Fibroblast of lung (primary cell): ENCODE data around the gene NUP214.

Experiments
- EZH2 ChIP-seq: IDR thresholded peaks from 2 replicates; pipeline ENCODE4 v1.5.1; 2012; ENCODE audit warnings: low read length, control low read depth, mild to moderate bottlenecking; ENCODE audit errors: missing control alignments
- TF ChIP-seq, protein P1 (sequence below), 2 donors: IDR thresholded peaks in 1 of 2; conservative IDR thresholded peaks in 1 of 2; 1 replicate in 1 of 2; 2 replicates in 1 of 2; pipeline ENCODE4 v1.5.1; 2011 to 2012; ENCODE audit warnings: low read length in 2 of 2, control low read depth in 1 of 2, inconsistent platforms in 1 of 2, low read depth in 1 of 2, mild to moderate bottlenecking in 1 of 2

DNA sequence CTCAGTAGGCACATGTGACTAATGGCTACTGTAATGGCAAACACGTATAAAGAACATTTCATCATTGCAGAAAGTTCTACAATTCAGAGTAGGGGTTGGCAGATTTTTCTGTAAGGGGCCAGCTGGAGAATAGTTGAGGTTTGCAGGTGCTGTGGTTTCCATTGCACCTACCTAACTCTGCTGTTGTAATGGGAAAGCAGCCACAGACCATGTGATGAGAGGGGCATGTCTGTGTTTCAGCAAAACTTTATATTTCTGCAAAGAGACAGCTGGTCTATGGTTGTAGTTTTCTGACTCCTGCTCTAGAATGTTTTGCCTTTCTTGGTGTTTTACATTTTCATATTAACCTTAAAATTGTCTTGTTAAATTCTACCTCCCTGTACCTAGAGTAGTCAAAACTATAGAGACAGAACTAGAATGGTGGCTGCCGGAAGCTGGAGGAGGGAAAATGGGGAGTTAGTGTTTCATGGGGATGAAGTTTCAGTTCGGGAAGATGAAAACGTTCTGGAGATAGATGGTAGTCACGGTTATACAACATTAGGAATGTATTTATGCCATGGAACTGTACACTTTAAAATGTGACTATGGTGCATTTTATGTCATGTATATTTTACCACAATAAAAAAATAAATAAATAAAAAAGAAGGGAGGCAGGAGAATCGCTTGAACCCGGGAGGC is 44.3 kb downstream of the NUP214 start:
- TF ChIP-seq, protein P1, sequence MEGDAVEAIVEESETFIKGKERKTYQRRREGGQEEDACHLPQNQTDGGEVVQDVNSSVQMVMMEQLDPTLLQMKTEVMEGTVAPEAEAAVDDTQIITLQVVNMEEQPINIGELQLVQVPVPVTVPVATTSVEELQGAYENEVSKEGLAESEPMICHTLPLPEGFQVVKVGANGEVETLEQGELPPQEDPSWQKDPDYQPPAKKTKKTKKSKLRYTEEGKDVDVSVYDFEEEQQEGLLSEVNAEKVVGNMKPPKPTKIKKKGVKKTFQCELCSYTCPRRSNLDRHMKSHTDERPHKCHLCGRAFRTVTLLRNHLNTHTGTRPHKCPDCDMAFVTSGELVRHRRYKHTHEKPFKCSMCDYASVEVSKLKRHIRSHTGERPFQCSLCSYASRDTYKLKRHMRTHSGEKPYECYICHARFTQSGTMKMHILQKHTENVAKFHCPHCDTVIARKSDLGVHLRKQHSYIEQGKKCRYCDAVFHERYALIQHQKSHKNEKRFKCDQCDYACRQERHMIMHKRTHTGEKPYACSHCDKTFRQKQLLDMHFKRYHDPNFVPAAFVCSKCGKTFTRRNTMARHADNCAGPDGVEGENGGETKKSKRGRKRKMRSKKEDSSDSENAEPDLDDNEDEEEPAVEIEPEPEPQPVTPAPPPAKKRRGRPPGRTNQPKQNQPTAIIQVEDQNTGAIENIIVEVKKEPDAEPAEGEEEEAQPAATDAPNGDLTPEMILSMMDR (conservative IDR thresholded peaks at IDR 0.05 in 1 of 2, IDR thresholded peaks at IDR 0.05 in 1 of 2; ENCODE audit: low read depth in 1 of 2, low read length in 2 of 2): no peak
- no peak for TF ChIP-seq EZH2
